HEK293T (cell line): ENCODE data around the gene STX5.
"Not testable (repeated sequence)": the region's sequence is repeated elsewhere in the genome, so short reads cannot be mapped to it uniquely, and the experiment has no call there.

ENCODE experiments used
- FOXK2 ChIP-seq: fragments of 450-650 bp; IDR thresholded peaks from 2 replicates; pipeline ENCODE4 v1.6.1; 2016; ENCODE audit warnings: mild to moderate bottlenecking
- SP1 ChIP-seq: fragments of 450-650 bp; IDR thresholded peaks from 2 replicates; pipeline ENCODE4 v1.6.1; 2017
- TARDBP ChIP-seq: fragments of 450-650 bp; IDR thresholded peaks from 2 replicates; pipeline ENCODE4 v1.6.1; 2016

- TF ChIP-seq TARDBP, FOXK2, SP1: not testable (repeated sequence)
These were observed 9.0 kb upstream of the STX5 start for GRCh38 chr11:62840721-62841360.
